Body of pancreas (tissue), 4 donors: ENCODE measurements around the gene NCK1.

Source experiments
- POLR2A ChIP-seq, 3 donors: fragments of 450-650 bp; IDR thresholded peaks; one replicate each; pipeline ENCODE4 v1.6.1; 2016; ENCODE audit warnings: antibody characterized with exemption in 3 of 3, mild to moderate bottlenecking in 2 of 3
- TF ChIP-seq, protein P1 (sequence below), 7 experiments: fragments of 450-650 bp in 4 of 7; fragments of 200-600 bp in 3 of 7; sonication (generic) in 3 of 7; IDR thresholded peaks; one replicate each; pipeline ENCODE4 v1.5.1; 2016 to 2019; ENCODE audit warnings: antibody characterized with exemption in 7 of 7

DNA sequence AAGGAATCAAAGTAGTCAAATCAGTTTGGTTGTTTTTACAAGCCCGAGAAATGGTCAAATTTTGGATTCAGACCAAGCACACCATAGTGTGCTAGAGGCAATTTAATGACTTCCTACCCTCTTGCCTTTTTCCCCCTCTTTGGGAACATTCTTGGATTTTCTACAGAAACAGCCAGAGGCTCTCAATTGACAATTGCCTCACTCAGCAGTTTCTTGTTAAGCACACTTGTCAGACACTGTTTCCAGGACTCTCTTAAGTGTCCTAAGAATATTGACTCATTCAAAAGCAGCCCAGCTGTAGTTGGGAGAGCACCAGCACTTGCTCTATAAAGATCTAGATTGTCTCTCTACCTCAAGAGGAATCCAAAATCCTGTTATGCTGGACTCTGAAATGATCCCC is 44.6 kb upstream of the NCK1 start:
- no peak for TF ChIP-seq POLR2A (IDR thresholded peaks at IDR 0.05)
- TF ChIP-seq, protein P1, sequence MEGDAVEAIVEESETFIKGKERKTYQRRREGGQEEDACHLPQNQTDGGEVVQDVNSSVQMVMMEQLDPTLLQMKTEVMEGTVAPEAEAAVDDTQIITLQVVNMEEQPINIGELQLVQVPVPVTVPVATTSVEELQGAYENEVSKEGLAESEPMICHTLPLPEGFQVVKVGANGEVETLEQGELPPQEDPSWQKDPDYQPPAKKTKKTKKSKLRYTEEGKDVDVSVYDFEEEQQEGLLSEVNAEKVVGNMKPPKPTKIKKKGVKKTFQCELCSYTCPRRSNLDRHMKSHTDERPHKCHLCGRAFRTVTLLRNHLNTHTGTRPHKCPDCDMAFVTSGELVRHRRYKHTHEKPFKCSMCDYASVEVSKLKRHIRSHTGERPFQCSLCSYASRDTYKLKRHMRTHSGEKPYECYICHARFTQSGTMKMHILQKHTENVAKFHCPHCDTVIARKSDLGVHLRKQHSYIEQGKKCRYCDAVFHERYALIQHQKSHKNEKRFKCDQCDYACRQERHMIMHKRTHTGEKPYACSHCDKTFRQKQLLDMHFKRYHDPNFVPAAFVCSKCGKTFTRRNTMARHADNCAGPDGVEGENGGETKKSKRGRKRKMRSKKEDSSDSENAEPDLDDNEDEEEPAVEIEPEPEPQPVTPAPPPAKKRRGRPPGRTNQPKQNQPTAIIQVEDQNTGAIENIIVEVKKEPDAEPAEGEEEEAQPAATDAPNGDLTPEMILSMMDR (IDR thresholded peaks at IDR 0.05), result no peak
